Testis (tissue), 2 donors: ENCODE measurements around the gene SLC28A3.

Experiments used
- CTCF ChIP-seq, 3 experiments: fragments of 450-650 bp in 2 of 3; fragments of 200-600 bp in 1 of 3; sonication (generic) in 1 of 3; IDR thresholded peaks; one replicate each; pipeline ENCODE4 v1.5.1; 2016 to 2019; ENCODE audit warnings: antibody characterized with exemption in 3 of 3, mild to moderate bottlenecking in 2 of 3, moderate library complexity in 1 of 3
- POLR2A ChIP-seq: fragments of 450-650 bp; IDR thresholded peaks from one replicate; pipeline ENCODE4 v1.6.1; 2017; ENCODE audit warnings: antibody characterized with exemption, mild to moderate bottlenecking, moderate library complexity

- TF ChIP-seq CTCF (IDR thresholded peaks at IDR 0.05): no peak
- no peak for TF ChIP-seq POLR2A
Measured at GRCh38 chr9:84270847-84271530, 69.6 kb downstream of the SLC28A3 start.
